SK-N-MC (cell line): ENCODE results near the gene SPG21.

Experiments used
- EZH2 ChIP-seq: fragments of 200-600 bp; sonication (generic); IDR thresholded peaks from one replicate; pipeline ENCODE4 v1.6.1; 2017; ENCODE audit warnings: antibody characterized with exemption
- POLR2AphosphoS5 ChIP-seq: IDR thresholded peaks from 2 replicates; pipeline ENCODE4 v1.6.1; 2012; ENCODE audit warnings: mild to moderate bottlenecking, low read depth, low read length, borderline replicate concordance

DNA sequence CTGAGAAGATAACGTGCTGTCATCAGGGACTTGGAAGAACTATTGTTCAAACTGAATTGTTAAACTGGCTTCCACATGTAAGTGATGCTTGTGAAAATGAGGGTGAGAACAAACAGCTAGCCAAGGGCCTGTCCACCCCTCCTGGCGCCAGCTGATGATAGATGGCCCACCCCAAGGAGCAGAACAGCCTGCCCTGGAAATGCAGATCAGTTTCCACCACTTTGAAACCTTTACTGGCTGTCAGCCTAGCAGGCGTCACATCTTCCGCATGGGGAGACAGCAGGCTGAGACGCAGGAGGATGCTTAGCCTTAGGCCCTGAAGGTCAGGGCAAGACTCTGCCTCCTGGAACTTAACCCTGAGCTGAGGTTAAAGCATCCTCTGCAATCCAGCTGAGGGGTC lies 49.1 kb upstream of the SPG21 start:
- TF ChIP-seq POLR2AphosphoS5 (no peak), EZH2 (no peak)
